Endothelial cell of umbilical vein (primary cell): ENCODE results near the gene EIF4B. TPM values are rescaled to one million over a fixed set of nuclear protein-coding genes. Genes with fewer than 3 reads are reported as not detected.

Source experiments
- BruUV-seq: library from RNA; stranded (reverse); fragments of 400-500 nt; replicated peaks from 2 replicates; lab custom pipeline; 2021; lab: Mats Ljungman, UMichigan
- CTCF ChIA-PET: fragments of 300-600, 350-600 bp; sonication (Branson Sonifier 250); formaldehyde crosslinking; loops from one replicate; lab custom pipeline; 2021; ENCODE audit warnings: antibody characterized with exemption, inconsistent platforms; lab: Charles Lee
- POLR2A ChIA-PET: fragments of 300-600, 350-600 bp; sonication (Branson Sonifier 250); formaldehyde crosslinking; loops from one replicate; lab custom pipeline; 2021; ENCODE audit warnings: antibody characterized with exemption, inconsistent platforms; lab: Charles Lee
- DNase-seq: peaks from one replicate; pipeline ENCODE4 v3.0.0-alpha.2; 2011; ENCODE audit warnings: low read depth, low spot score
- FAIRE-seq: peaks from 2 replicates; lab custom pipeline; 2011; peaks lifted over from hg19 to GRCh38; lab: Jason Lieb, UNC
- H2AFZ ChIP-seq: 2 replicates; pipeline ENCODE4 v1.6.0; 2012; ENCODE audit warnings: low read depth, low read length, control low read depth, inconsistent platforms
- H3K27ac ChIP-seq: 2 replicates; pipeline ENCODE4 v1.5.1; 2011; ENCODE audit warnings: low read depth, mild to moderate bottlenecking, control low read depth, low read length, moderate library complexity; ENCODE audit not compliant: insufficient read depth
- H3K27me3 ChIP-seq, 2 experiments: 2 replicates each; pipeline versions ENCODE4 v1.6.0 to v1.6.1; 2011; ENCODE audit warnings: low read length in 2 of 2, mixed read lengths in 1 of 2; ENCODE audit not compliant: control insufficient read depth in 2 of 2, insufficient read depth in 2 of 2
- H3K36me3 ChIP-seq, 2 experiments: 2 replicates in 1 of 2; 3 replicates in 1 of 2; pipeline ENCODE4 v1.5.1; 2011; ENCODE audit warnings: low read length in 2 of 2, mild to moderate bottlenecking in 1 of 2, moderate library complexity in 1 of 2; ENCODE audit not compliant: control insufficient read depth in 2 of 2, insufficient read depth in 2 of 2; ENCODE audit errors: extremely low read depth in 1 of 2
- H3K4me1 ChIP-seq: 3 replicates; pipeline ENCODE4 v1.5.1; 2011; ENCODE audit warnings: mild to moderate bottlenecking, low read length; ENCODE audit not compliant: control insufficient read depth, insufficient read depth; ENCODE audit errors: extremely low read depth
- H3K4me2 ChIP-seq: 2 replicates; pipeline ENCODE4 v1.6.1; 2011; ENCODE audit warnings: low read length, control low read depth, mixed read lengths; ENCODE audit not compliant: insufficient read depth
- H3K4me3 ChIP-seq, 3 experiments: fragments of 200-600 bp in 1 of 3; sonication (generic), shearing (Covaris generic) in 1 of 3; replicated peaks in 1 of 3; 2 replicates each; pipeline ENCODE4 v1.5.1; 2011 to 2016; ENCODE audit warnings: control low read depth in 3 of 3, low read length in 3 of 3, mild to moderate bottlenecking in 2 of 3, inconsistent platforms in 1 of 3, low read depth in 1 of 3, moderate library complexity in 1 of 3; ENCODE audit not compliant: insufficient read depth in 1 of 3
- H3K79me2 ChIP-seq: 2 replicates; pipeline ENCODE4 v1.6.0; 2012; ENCODE audit warnings: low read length, inconsistent platforms; ENCODE audit not compliant: control insufficient read depth, insufficient read depth
- H3K9ac ChIP-seq: replicated peaks from 2 replicates; pipeline ENCODE3; 2011; ENCODE audit warnings: low read length, control low read depth; ENCODE audit not compliant: insufficient read depth; ENCODE audit errors: extremely low read depth
- H3K9me1 ChIP-seq: replicated peaks from 3 replicates; pipeline ENCODE4 v1.6.0; 2011; ENCODE audit warnings: mild to moderate bottlenecking, low read length; ENCODE audit not compliant: control insufficient read depth, insufficient read depth; ENCODE audit errors: extremely low read depth
- H3K9me3 ChIP-seq: replicated peaks from 2 replicates; pipeline ENCODE4 v1.5.1; 2012; ENCODE audit warnings: low read length, inconsistent platforms; ENCODE audit not compliant: control insufficient read depth, insufficient read depth
- H4K20me1 ChIP-seq: replicated peaks from 2 replicates; pipeline ENCODE3; 2011; ENCODE audit warnings: mild to moderate bottlenecking, low read length; ENCODE audit not compliant: control insufficient read depth, insufficient read depth; ENCODE audit errors: extremely low read depth
- CTCF ChIP-seq, 2 donors: IDR thresholded peaks; 1 replicate in 1 of 2; 2 replicates in 1 of 2; pipeline ENCODE4 v1.5.1; 2011; ENCODE audit warnings: low read length in 2 of 2, mild to moderate bottlenecking in 2 of 2, moderate library complexity in 2 of 2, control low read depth in 1 of 2, inconsistent platforms in 1 of 2, low read depth in 1 of 2; ENCODE audit not compliant: insufficient read depth in 1 of 2; ENCODE audit errors: extremely low read depth in 1 of 2
- EZH2 ChIP-seq: IDR thresholded peaks from 2 replicates; pipeline ENCODE4 v1.6.1; 2012; ENCODE audit warnings: borderline replicate concordance, low read depth, mild to moderate bottlenecking, moderate library complexity, low read length, inconsistent platforms; ENCODE audit not compliant: severe bottlenecking
- FOS ChIP-seq: IDR thresholded peaks from 2 replicates; pipeline ENCODE4 v1.6.1; 2011; ENCODE audit warnings: mild to moderate bottlenecking, low read length, moderate library complexity, borderline replicate concordance; ENCODE audit not compliant: insufficient read depth
- GATA2 ChIP-seq: IDR thresholded peaks from 2 replicates; pipeline ENCODE4 v1.7.0; 2011; ENCODE audit warnings: low read depth, mild to moderate bottlenecking, moderate library complexity, mixed read lengths, low read length; ENCODE audit not compliant: insufficient read length, insufficient read depth
- JUN ChIP-seq: IDR thresholded peaks from 2 replicates; pipeline ENCODE4 v1.6.1; 2011; ENCODE audit warnings: borderline replicate concordance, low read depth; ENCODE audit not compliant: insufficient read length, insufficient read depth
- MYC ChIP-seq: IDR thresholded peaks from one replicate; pipeline ENCODE4 v1.6.1; 2011; ENCODE audit warnings: mild to moderate bottlenecking, low read depth, low read length
- POLR2A ChIP-seq: IDR thresholded peaks from 2 replicates; pipeline ENCODE4 v1.6.1; 2012; ENCODE audit warnings: low read depth, mild to moderate bottlenecking, control low read depth, low read length
- POLR2AphosphoS5 ChIP-seq: IDR thresholded peaks from 2 replicates; pipeline ENCODE4 v1.6.1; 2012; ENCODE audit warnings: low read depth, mild to moderate bottlenecking, control low read depth, low read length, moderate library complexity; ENCODE audit not compliant: insufficient read depth
- dilution Hi-C: fragments of 300-500 bp; cut with MboI; formaldehyde crosslinking; loops from one replicate; pipeline ENCODE4 v1.15.0; 2019; ENCODE audit warnings: low sequenced_read_pairs; ENCODE audit not compliant: extremely low pct_ligation_motif_present
- intact Hi-C: fragments of 100-400 bp; cut with micrococcal nuclease; formaldehyde crosslinking; loops from one replicate; pipeline ENCODE4 v1.10.0; 2022
- polyA plus RNA-seq, 4 experiments: library from polyadenylated mRNA; depleted of rRNA in 3 of 4; stranded (reverse) in 3 of 4; unstranded in 1 of 4; fragments of >200 nt; gene quantifications; 2 replicates each; pipeline versions ENCODE4 v1.2.1 to v1.2.3, GENCODE V29; 2011 to 2012; ENCODE audit warnings: missing spikeins in 1 of 4
- total RNA-seq: library from RNA; stranded (reverse); gene quantifications from 2 replicates; pipeline ENCODE4 v1.2.3, GENCODE V29; 2021
- TF ChIP-seq, protein P1 (sequence below): IDR thresholded peaks from 2 replicates; pipeline ENCODE4 v1.6.1; 2011; ENCODE audit not compliant: insufficient read depth, insufficient read length

EIF4B gene
- total and polyA plus RNA-seq, 2 donors (not counting 3 experiments of a cell fraction or from before 2014, with no cell fraction given), result 233 to 382 TPM

DNA sequence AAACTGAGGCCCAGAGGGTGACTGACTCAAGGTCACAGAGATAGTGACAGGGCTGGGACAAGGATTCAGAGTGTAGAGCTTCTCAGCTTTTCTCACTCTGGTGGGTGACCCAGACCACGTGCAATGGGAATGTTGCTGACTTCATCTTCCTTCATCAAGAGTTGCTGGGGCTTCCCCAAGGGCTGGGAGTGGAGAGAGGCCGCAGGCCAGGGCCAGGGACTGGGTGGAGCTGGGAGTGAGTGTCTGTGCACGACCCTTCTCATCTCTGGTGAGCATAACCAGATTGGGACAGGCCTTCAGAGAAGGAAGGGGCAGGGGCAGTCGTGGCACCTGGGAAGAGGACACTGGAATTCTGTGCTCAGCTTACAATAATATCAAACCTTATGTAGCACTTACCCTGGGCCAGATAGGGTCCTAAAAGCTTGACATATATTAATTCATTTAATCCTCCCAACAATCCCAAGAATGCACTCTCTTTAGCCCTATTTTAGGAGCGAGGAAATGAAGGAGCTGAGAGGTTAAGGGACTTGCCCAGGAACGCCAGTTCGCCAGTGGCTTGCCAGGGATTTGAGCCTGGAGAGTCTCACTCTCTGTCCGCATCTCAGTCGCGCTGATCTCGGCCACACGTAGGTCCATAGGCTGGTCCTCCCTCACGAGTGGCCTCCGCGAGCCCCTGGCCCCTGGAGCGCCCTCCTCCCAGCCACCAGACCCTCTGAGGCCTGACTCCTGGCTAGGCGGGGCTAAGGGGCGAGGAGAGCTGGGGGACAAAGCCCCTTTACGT is 41.5 kb upstream of the EIF4B start:
- intact Hi-C loops, result no loop called here
- dilution Hi-C loops, result no loop called here
- H3K4me3 ChIP-seq, result peak overlapping the region in 1 of 3 experiments; percentile 20
- peak overlapping the region; percentile 51 for H2AFZ ChIP-seq
- no peaks in the 10 kb centered on the region for H3K36me3 ChIP-seq
- H3K4me2 ChIP-seq, result no peak overlapping the region
- no peaks in the 10 kb centered on the region for H4K20me1 ChIP-seq
- FAIRE-seq (no peak), DNase-seq (no peak)
- H3K27ac ChIP-seq, result no peak overlapping the region
- H3K9me3 ChIP-seq, result no peaks in the 10 kb centered on the region
- no TSS peak for BruUV-seq
- H3K4me1 ChIP-seq, result no peaks in the 10 kb centered on the region
- TF ChIP-seq EZH2 (no peak), POLR2AphosphoS5 (no peak), GATA2 (no peak), JUN (no peak), CTCF (IDR thresholded peaks at IDR 0.05; ENCODE audit: extremely low read depth in 1 of 2, insufficient read depth in 1 of 2, low read depth in 1 of 2, low read length in 2 of 2) (no peak), MYC (no peak), FOS (no peak), POLR2A (no peak)
- TF ChIP-seq, protein P1, sequence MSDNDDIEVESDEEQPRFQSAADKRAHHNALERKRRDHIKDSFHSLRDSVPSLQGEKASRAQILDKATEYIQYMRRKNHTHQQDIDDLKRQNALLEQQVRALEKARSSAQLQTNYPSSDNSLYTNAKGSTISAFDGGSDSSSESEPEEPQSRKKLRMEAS, result no peak
- H3K79me2 ChIP-seq, result no peaks in the 10 kb centered on the region
- ChIA-PET CTCF (interaction anchor here (0.9 to 4.2 kb wide), 9 partner anchors 9 to 85 kb away, joined by 3 to 26 read pairs (median 3); no protein-coding TSS in a partner anchor), POLR2A (interaction anchor here (0.6 kb wide), 1 partner anchor 40 kb away, joined by 3 read pairs; no protein-coding TSS in a partner anchor)
- H3K27me3 ChIP-seq, result no peaks in the 10 kb centered on the region
- no peak overlapping the region for H3K9ac ChIP-seq
- H3K9me1 ChIP-seq, result no peaks in the 10 kb centered on the region
